NT2/D1 (cell line): ENCODE data around the gene KIAA1217.
"Not testable (repeated sequence)": the region's sequence is repeated elsewhere in the genome, so short reads cannot be mapped to it uniquely, and the experiment has no call there.

ENCODE experiments used
- SUZ12 ChIP-seq: IDR thresholded peaks from 2 replicates; pipeline ENCODE4 v1.6.1; 2011; ENCODE audit not compliant: insufficient read length, insufficient read depth; ENCODE audit errors: extremely low read depth
- YY1 ChIP-seq: IDR thresholded peaks from 2 replicates; pipeline ENCODE4 v1.6.1; 2011; ENCODE audit not compliant: insufficient read length, insufficient read depth
- ZNF274 ChIP-seq: IDR thresholded peaks from 2 replicates; pipeline ENCODE4 v1.6.1; 2011; ENCODE audit warnings: mild to moderate bottlenecking, low read depth, low read length

DNA sequence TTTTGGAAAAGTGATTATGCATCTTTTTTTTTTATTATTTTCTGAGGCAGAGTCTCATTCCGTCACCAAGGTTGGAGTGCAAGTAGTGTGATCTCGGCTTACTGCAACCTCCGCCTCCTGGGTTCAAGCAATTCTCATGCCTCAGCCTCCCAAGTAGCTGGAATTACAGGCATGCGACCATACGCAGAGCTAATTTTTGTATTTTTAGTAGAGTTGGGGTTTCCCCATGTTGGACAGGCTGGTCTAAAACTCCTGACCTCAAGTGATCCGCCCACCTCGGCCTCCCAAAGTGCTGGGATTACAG, 141.9 kb downstream of the KIAA1217 start:
- not testable (repeated sequence) for TF ChIP-seq ZNF274, SUZ12, YY1
